Keratinocyte (primary cell): ENCODE measurements around the gene ZC2HC1B. TPM values are rescaled to one million over a fixed set of nuclear protein-coding genes. Genes with fewer than 3 reads are reported as not detected.

Experiments used
- DNase-seq: peaks from one replicate; pipeline ENCODE4 v3.0.0-alpha.2; 2011; ENCODE audit warnings: low read depth, missing footprints, low spot score
- FAIRE-seq: peaks from 2 replicates; lab custom pipeline; 2011; peaks lifted over from hg19 to GRCh38; lab: Jason Lieb, UNC
- H2AFZ ChIP-seq: 2 replicates; pipeline ENCODE4 v1.6.0; 2012; ENCODE audit warnings: low read length, control low read depth, inconsistent platforms; ENCODE audit not compliant: control insufficient read depth
- H3K27ac ChIP-seq: 2 replicates; pipeline ENCODE4 v1.5.1; 2011; ENCODE audit warnings: low read length; ENCODE audit not compliant: control insufficient read depth, insufficient read depth
- H3K27me3 ChIP-seq: 3 replicates; pipeline ENCODE4 v1.6.0; 2011; ENCODE audit warnings: low read length; ENCODE audit not compliant: control insufficient read depth, insufficient read depth; ENCODE audit errors: extremely low read depth
- H3K36me3 ChIP-seq, 2 experiments: 2 replicates in 1 of 2; 3 replicates in 1 of 2; pipeline ENCODE4 v1.5.1; 2011; ENCODE audit warnings: low read length in 2 of 2, mild to moderate bottlenecking in 1 of 2; ENCODE audit not compliant: control insufficient read depth in 2 of 2, insufficient read depth in 2 of 2; ENCODE audit errors: extremely low read depth in 1 of 2
- H3K4me1 ChIP-seq: 3 replicates; pipeline ENCODE4 v1.5.1; 2011; ENCODE audit warnings: low read length; ENCODE audit not compliant: control insufficient read depth, insufficient read depth; ENCODE audit errors: extremely low read depth
- H3K4me2 ChIP-seq: 3 replicates; pipeline ENCODE4 v1.6.0; 2011; ENCODE audit warnings: low read depth, low read length; ENCODE audit not compliant: control insufficient read depth, insufficient read depth; ENCODE audit errors: extremely low read depth
- H3K4me3 ChIP-seq, 3 experiments: fragments of 200-600 bp in 1 of 3; sonication (generic) in 1 of 3; 2 replicates in 2 of 3; 3 replicates in 1 of 3; pipeline ENCODE4 v1.5.1; 2011 to 2016; ENCODE audit warnings: low read length in 3 of 3, mild to moderate bottlenecking in 3 of 3, control low read depth in 2 of 3, inconsistent platforms in 1 of 3, low read depth in 1 of 3, mixed read lengths in 1 of 3, mixed run types in 1 of 3, moderate library complexity in 1 of 3; ENCODE audit not compliant: control insufficient read depth in 2 of 3, insufficient read depth in 2 of 3; ENCODE audit errors: extremely low read depth in 1 of 3
- H3K79me2 ChIP-seq: 2 replicates; pipeline ENCODE4 v1.6.0; 2012; ENCODE audit warnings: low read length; ENCODE audit not compliant: control insufficient read depth, insufficient read depth
- H3K9ac ChIP-seq: 3 replicates; pipeline ENCODE4 v1.6.0; 2011; ENCODE audit warnings: low read length; ENCODE audit not compliant: control insufficient read depth, insufficient read depth; ENCODE audit errors: extremely low read depth
- H3K9me1 ChIP-seq: 3 replicates; pipeline ENCODE4 v1.6.0; 2011; ENCODE audit warnings: low read length; ENCODE audit not compliant: control insufficient read depth, insufficient read depth; ENCODE audit errors: extremely low read depth
- H3K9me3 ChIP-seq: 2 replicates; pipeline ENCODE4 v1.5.1; 2012; ENCODE audit warnings: low read depth, low read length; ENCODE audit not compliant: control insufficient read depth
- H4K20me1 ChIP-seq: 3 replicates; pipeline ENCODE4 v1.6.0; 2011; ENCODE audit warnings: low read length; ENCODE audit not compliant: control insufficient read depth, insufficient read depth; ENCODE audit errors: extremely low read depth
- EZH2 ChIP-seq: IDR thresholded peaks from one replicate; pipeline ENCODE4 v1.6.1; 2012; ENCODE audit warnings: inconsistent platforms, mild to moderate bottlenecking, low read length, moderate library complexity
- dilution Hi-C: fragments of 300-500 bp; cut with MboI; formaldehyde crosslinking; loops from one replicate; pipeline ENCODE4 v1.7.0; 2020; ENCODE audit warnings: low sequenced_read_pairs; ENCODE audit not compliant: extremely low pct_ligation_motif_present
- polyA plus RNA-seq, 5 experiments: library from polyadenylated mRNA; depleted of rRNA in 3 of 5; stranded (reverse) in 3 of 5; stranded (forward) in 1 of 5; unstranded in 1 of 5; fragments of >200 nt; gene quantifications; 1 replicate in 1 of 5; 2 replicates in 3 of 5; 3 replicates in 1 of 5; pipeline versions ENCODE4 v1.2.1 to v1.2.3, GENCODE V29; 2011 to 2012; ENCODE audit warnings: missing spikeins in 2 of 5, low read depth in 1 of 5, low replicate concordance in 1 of 5
- TF ChIP-seq, protein P1 (sequence below), 3 experiments: IDR thresholded peaks in 1 of 3; conservative IDR thresholded peaks in 1 of 3; optimal IDR thresholded peaks in 1 of 3; 2 replicates in 2 of 3; 3 replicates in 1 of 3; pipeline versions ENCODE3 to v1.5.1; 2011; ENCODE audit warnings: low read length in 3 of 3, mild to moderate bottlenecking in 3 of 3, moderate library complexity in 2 of 3, control low read depth in 1 of 3, inconsistent platforms in 1 of 3; ENCODE audit not compliant: insufficient read depth in 2 of 3; ENCODE audit errors: extremely low read depth in 1 of 3

ZC2HC1B gene
- polyA plus RNA-seq, 1 donor (not counting 4 experiments of a cell fraction or from before 2014, with no cell fraction given), result not detected

DNA sequence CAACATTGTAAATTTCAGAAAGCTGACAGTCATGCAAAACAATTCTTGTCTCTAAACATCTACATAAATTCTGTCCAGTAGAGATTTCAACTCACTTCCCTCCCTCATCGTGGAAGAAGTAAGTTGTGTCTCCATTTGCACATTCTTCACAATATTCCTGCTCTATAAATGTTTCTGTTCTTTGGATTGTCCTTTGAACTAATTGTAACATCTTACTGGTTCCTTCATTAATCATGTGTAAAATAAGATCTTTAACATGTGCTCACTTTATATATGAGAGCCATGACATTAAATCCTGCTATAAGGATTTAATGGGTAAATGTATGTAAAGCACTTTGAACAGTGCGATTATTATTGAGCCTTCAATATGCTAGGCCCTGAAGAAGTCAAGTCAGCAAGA, 28.1 kb upstream of the ZC2HC1B start:
- no peaks in the 10 kb centered on the region for H3K79me2 ChIP-seq
- no peak for FAIRE-seq
- H3K36me3 ChIP-seq, result no peaks in the 10 kb centered on the region
- DNase-seq, result no peak
- H4K20me1 ChIP-seq, result no peaks in the 10 kb centered on the region
- H3K27ac ChIP-seq, result no peak overlapping the region
- no peaks in the 10 kb centered on the region for H3K27me3 ChIP-seq
- H3K4me1 ChIP-seq, result no peaks in the 10 kb centered on the region
- H3K4me3 ChIP-seq, result no peak overlapping the region
- no peak overlapping the region for H2AFZ ChIP-seq
- no peaks in the 10 kb centered on the region for H3K9me1 ChIP-seq
- H3K9me3 ChIP-seq, result no peaks in the 10 kb centered on the region
- no peak overlapping the region for H3K4me2 ChIP-seq
- TF ChIP-seq EZH2, result no peak
- TF ChIP-seq, protein P1, sequence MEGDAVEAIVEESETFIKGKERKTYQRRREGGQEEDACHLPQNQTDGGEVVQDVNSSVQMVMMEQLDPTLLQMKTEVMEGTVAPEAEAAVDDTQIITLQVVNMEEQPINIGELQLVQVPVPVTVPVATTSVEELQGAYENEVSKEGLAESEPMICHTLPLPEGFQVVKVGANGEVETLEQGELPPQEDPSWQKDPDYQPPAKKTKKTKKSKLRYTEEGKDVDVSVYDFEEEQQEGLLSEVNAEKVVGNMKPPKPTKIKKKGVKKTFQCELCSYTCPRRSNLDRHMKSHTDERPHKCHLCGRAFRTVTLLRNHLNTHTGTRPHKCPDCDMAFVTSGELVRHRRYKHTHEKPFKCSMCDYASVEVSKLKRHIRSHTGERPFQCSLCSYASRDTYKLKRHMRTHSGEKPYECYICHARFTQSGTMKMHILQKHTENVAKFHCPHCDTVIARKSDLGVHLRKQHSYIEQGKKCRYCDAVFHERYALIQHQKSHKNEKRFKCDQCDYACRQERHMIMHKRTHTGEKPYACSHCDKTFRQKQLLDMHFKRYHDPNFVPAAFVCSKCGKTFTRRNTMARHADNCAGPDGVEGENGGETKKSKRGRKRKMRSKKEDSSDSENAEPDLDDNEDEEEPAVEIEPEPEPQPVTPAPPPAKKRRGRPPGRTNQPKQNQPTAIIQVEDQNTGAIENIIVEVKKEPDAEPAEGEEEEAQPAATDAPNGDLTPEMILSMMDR (optimal IDR thresholded peaks at IDR 0.05 in 1 of 3, IDR thresholded peaks at IDR 0.05 in 1 of 3, conservative IDR thresholded peaks at IDR 0.05 in 1 of 3; ENCODE audit: extremely low read depth in 1 of 3, insufficient read depth in 2 of 3, low read length in 3 of 3), result no peak
- dilution Hi-C loops, result no loop called here
- H3K9ac ChIP-seq, result no peak overlapping the region

DNA sequence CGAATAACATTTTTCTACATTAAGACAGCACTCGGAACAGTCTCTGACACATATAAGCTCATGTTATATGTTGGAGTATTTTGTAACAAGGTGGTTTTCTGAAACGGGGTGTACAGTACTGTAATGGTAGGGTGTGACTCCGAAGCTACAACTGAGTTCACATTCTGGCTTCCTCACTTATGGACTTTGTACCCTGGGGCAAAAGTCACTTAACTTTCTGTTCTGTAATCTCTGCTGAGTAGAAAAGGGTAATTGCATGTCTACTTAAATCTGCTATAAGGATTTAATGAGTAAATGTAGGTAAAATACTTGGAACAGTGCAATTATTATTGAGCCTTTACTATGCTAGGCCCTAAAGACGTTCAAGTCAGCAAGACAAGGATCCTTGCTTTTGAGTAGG, 25.9 kb upstream of the ZC2HC1B start:
- FAIRE-seq, result no peak
- TF ChIP-seq EZH2, result no peak
- TF ChIP-seq, protein P1 (optimal IDR thresholded peaks at IDR 0.05 in 1 of 3, IDR thresholded peaks at IDR 0.05 in 1 of 3, conservative IDR thresholded peaks at IDR 0.05 in 1 of 3; ENCODE audit: extremely low read depth in 1 of 3, insufficient read depth in 2 of 3, low read length in 3 of 3), result no peak

More for the DNA sequence above, 25.9 kb upstream of the ZC2HC1B start:
- Histone ChIP-seq H3K4me1 (peaks cover 3% of the 10 kb centered on the region), H3K4me3 (no peak overlapping the region), H3K9ac (no peak overlapping the region), H3K27me3 (no peaks in the 10 kb centered on the region), H3K79me2 (peaks cover 3% of the 10 kb centered on the region), H3K9me1 (no peaks in the 10 kb centered on the region), H4K20me1 (no peaks in the 10 kb centered on the region), H3K36me3 (no peaks in the 10 kb centered on the region), H3K4me2 (no peak overlapping the region), H2AFZ (no peak overlapping the region), H3K9me3 (no peaks in the 10 kb centered on the region), H3K27ac (no peak overlapping the region)
- DNase-seq, result no peak
- dilution Hi-C loops, result no loop called here
